Cortex of kidney (tissue), 1 donor: ENCODE results near the gene ZAP70.

ENCODE experiments used
- DNase-seq: peaks from one replicate; lab custom pipeline; 2025; lab: John Stamatoyannopoulos, UW

ZAP70 gene

GRCh38 chr2:97717613-97717995 lies 4.2 kb downstream of the ZAP70 start:
- DNase-seq, result no peak

- DNase-seq, result no peak
These were observed 4.9 kb downstream of the ZAP70 start for GRCh38 chr2:97718051-97718882.

- no peak for DNase-seq
These were observed 5.6 kb downstream of the ZAP70 start for GRCh38 chr2:97718942-97719341.

GRCh38 chr2:97719362-97720155 lies 6.2 kb downstream of the ZAP70 start:
- DNase-seq, result no peak

GRCh38 chr2:97720746-97721145 lies 7.4 kb downstream of the ZAP70 start:
- DNase-seq, result no peak

- DNase-seq, result no peak
These were observed 8.9 kb downstream of the ZAP70 start for GRCh38 chr2:97722227-97722626.

GRCh38 chr2:97723156-97724072 lies 10.0 kb downstream of the ZAP70 start:
- no peak for DNase-seq

GRCh38 chr2:97724073-97724410 lies 10.7 kb downstream of the ZAP70 start:
- no peak for DNase-seq

- no peak for DNase-seq
These were observed 11.1 kb downstream of the ZAP70 start for GRCh38 chr2:97724501-97724900.

GRCh38 chr2:97724946-97725688 lies 11.7 kb downstream of the ZAP70 start:
- no peak for DNase-seq

- DNase-seq, result no peak
These were observed 13.1 kb downstream of the ZAP70 start for GRCh38 chr2:97726261-97727064.

GRCh38 chr2:97727296-97727695 lies 13.9 kb downstream of the ZAP70 start:
- DNase-seq, result no peak

GRCh38 chr2:97728091-97728731 lies 14.8 kb downstream of the ZAP70 start:
- DNase-seq, result no peak

GRCh38 chr2:97730245-97730644 lies 16.9 kb downstream of the ZAP70 start:
- DNase-seq, result no peak

GRCh38 chr2:97731274-97732020 lies 18.1 kb downstream of the ZAP70 start:
- DNase-seq, result no peak

- DNase-seq, result no peak
These were observed 19.3 kb downstream of the ZAP70 start for GRCh38 chr2:97732436-97733340.

GRCh38 chr2:97733341-97734035 lies 20.1 kb downstream of the ZAP70 start:
- no peak for DNase-seq
